ENCODE results near the gene ZFYVE27. TPM values are rescaled to one million over a fixed set of nuclear protein-coding genes. Genes with fewer than 3 reads are reported as not detected.

Gene ZFYVE27
- total RNA-seq, 2 donors from 2014 or later: 14.8 to 32.6 TPM

DNA sequence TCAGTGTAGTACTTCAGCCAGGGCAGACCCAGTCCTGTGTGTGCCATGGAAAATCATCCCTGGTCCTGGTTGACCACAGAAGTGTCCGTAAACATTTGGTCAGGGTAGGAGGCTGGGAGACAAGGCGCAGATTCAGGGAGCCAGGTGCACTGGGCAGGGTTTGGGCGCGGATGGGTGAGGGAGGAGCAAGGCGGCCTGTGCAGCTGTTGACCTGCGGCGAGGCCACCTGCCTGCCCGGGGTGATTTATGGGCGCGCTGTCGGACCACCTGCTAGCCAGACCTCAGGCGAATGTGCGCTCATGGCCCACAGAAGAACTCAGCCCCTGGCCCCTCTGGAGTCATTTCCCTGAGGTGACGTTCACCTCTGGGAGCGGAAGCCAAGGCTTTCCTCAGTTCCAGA, 28.3 kb downstream of the ZFYVE27 start:
- TF ChIP-seq, protein P1, sequence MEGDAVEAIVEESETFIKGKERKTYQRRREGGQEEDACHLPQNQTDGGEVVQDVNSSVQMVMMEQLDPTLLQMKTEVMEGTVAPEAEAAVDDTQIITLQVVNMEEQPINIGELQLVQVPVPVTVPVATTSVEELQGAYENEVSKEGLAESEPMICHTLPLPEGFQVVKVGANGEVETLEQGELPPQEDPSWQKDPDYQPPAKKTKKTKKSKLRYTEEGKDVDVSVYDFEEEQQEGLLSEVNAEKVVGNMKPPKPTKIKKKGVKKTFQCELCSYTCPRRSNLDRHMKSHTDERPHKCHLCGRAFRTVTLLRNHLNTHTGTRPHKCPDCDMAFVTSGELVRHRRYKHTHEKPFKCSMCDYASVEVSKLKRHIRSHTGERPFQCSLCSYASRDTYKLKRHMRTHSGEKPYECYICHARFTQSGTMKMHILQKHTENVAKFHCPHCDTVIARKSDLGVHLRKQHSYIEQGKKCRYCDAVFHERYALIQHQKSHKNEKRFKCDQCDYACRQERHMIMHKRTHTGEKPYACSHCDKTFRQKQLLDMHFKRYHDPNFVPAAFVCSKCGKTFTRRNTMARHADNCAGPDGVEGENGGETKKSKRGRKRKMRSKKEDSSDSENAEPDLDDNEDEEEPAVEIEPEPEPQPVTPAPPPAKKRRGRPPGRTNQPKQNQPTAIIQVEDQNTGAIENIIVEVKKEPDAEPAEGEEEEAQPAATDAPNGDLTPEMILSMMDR (IDR thresholded peaks at IDR 0.05): no peak
- no peak for TF ChIP-seq POLR2A (IDR thresholded peaks at IDR 0.05)
- H3K4me3 ChIP-seq: no peak overlapping the region
- peaks cover 68% of the 10 kb centered on the region for H3K4me1 ChIP-seq
- WGBS, 2 donors: 68 to 87% methylated on average over 9 to 15 of the region's 15 CpGs
- H3K27ac ChIP-seq: peak overlapping the region; percentile 50 to 89 (median 80)
- no peaks in the 10 kb centered on the region for H3K9me3 ChIP-seq
- intact Hi-C loops (cut with DNase I): no loop called here
- ATAC-seq (peak; percentile 6), DNase-seq (peak in 1 of 4 donors; percentile 43)
- H3K27me3 ChIP-seq: no peaks in the 10 kb centered on the region
- H3K36me3 ChIP-seq (replicated peaks in 1 of 2; ENCODE audit: insufficient read depth in 1 of 2, low read depth in 2 of 2): no peaks in the 10 kb centered on the region

DNA sequence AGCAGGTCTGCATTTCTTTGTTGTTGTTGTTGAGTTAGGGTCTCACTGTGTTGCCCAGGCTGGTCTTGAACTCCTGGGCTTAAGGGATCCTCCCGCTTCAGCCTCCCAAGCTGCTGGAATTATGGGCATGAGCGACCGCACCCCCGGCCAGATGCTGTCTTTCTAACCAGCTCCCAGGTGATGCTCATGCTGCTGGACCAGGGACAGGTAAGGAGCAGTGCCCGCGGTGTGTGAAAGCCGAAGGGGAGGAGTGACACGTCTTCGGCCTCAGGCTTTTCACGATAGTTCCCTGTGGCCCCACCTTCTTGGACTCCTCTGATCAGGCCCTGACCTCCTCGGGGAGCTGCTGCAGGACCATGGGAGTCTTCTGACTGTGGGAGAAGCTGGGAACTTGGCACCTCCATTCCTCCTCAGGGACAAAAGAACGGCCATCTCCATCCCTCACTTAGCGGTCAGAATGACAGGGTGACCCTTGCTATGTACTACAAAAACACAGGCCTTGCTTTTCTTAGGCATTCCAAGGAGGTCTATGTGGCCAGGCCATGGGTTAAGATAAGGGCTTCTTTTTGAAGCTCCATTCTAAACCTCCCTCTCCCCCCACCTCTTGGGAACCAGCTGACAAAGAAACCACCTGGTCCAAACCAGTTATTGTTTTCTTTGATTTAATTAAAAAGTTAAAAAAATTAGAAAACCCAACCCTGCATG, 29.3 kb downstream of the ZFYVE27 start:
- ATAC-seq (no peak), DNase-seq (no peak)
- Histone ChIP-seq H3K4me1 (peaks cover 77% of the 10 kb centered on the region), H3K4me3 (no peak overlapping the region), H3K36me3 (replicated peaks in 1 of 2; ENCODE audit: insufficient read depth in 1 of 2, low read depth in 2 of 2) (no peaks in the 10 kb centered on the region), H3K27ac (peak overlapping the region in 3 of 4 donors; percentile 75 to 89 (median 84)), H3K27me3 (no peaks in the 10 kb centered on the region), H3K9me3 (no peaks in the 10 kb centered on the region)
- TF ChIP-seq, protein P1 (IDR thresholded peaks at IDR 0.05): no peak
- TF ChIP-seq POLR2A (IDR thresholded peaks at IDR 0.05): no peak
- WGBS, 2 donors: 40 to 56% methylated on average over 9 to 13 of the region's 13 CpGs
- intact Hi-C loops (cut with DNase I): no loop called here

DNA sequence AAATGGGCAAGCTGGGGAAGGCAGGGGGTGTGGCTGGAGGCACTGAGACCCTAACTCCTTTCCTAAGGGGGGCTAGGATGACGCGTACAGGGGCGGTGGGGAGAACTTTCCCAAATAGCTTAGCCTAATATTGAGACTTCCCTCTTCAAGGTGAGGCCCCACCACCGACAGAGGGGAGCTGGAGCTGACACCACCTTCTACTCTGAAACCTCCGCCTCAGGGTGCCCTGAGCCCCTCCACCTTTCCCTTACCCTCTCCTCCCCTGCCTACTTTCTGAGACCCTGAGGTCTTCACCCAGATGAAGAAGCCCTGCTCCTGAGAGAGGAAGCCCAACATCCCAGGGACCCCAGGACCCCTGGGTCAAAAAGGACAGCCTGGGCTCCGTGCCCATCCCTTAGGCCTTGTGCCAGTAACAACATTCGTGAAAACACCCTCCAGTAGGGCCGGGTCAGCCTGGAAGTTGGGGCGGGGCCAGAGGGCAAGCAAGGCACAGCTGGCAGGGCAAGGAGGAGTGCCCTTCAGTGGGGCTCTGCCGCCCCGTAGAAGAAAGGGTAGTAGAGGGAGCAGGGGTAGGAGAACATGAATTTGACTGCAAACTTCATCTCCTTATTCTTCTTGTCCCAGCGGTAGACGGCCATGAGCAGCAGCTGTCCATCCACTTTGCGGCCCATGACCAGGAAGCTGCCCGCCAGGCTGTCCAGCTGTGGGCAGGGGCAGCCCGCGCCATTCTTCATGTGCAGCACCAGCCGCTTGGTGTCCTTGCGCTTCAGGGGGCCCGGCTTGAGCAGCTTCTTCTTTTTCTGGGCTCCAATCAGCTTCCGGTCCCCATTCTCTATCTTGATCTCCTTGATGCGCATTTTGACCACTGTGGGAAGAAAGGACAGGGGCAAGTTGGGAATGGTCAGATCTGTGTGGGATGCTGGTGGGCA, 30.3 kb downstream of the ZFYVE27 start:
- H3K36me3 ChIP-seq (replicated peaks in 1 of 2; ENCODE audit: insufficient read depth in 1 of 2, low read depth in 2 of 2): no peaks in the 10 kb centered on the region
- peaks cover 79% of the 10 kb centered on the region for H3K4me1 ChIP-seq
- intact Hi-C loops (cut with DNase I): no loop called here
- TF ChIP-seq, protein P1 (IDR thresholded peaks at IDR 0.05): no peak
- no peak for TF ChIP-seq POLR2A (IDR thresholded peaks at IDR 0.05)
- DNase-seq (no peak), ATAC-seq (no peak)
- H3K9me3 ChIP-seq: no peaks in the 10 kb centered on the region
- 75 to 76% methylated on average over 20 to 22 of the region's 22 CpGs for WGBS, 2 donors
- H3K4me3 ChIP-seq: no peak overlapping the region
- H3K27ac ChIP-seq: peak overlapping the region in 3 of 4 donors; percentile 43 to 89 (median 75)
- H3K27me3 ChIP-seq: no peaks in the 10 kb centered on the region

DNA sequence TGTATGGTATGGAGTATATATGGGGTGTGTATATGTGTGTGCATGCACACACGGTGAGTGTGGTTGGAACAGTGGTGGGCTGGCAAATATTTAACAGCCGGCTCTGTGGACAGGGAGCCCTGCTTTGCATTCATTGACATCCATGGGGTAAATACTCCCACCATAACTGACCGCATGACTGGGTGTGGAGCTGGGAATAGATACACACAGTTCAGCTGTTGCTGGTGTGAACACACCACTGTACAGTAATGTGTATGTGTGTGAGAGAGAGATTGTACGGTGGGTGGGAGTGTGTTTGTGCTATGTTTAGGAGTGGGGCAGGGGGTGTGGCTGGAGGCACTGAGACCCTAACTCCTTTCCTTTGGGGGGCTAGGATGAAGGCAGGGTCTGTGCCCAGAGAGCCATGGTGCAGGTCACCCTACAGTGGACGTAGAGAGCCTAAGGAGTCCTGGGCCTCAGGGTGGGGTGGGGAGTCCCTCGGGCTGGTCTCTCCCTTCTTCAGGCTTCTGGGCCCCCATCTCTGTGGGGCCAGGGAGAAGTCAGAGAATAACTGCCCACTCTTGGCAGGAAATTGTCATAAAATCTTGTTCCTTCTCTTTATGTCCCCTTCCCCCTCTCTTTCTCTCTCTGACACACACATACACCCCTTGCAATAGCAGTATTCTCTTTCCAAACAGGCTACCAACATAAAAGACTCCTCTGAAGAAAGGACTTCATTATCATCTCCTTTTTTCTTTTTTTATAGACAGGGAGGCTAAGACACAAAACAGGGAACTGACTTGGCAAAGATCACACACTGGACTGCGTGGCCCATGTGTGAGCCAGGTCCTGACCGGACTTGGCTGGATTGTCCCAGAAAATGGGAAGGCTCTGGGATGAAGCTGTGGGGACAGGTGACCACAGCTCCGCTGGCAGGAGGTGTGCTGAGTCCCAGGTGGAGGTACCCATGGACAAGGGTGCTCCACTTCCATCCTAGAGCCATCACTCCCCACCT, 31.7 kb downstream of the ZFYVE27 start:
- intact Hi-C loops (cut with DNase I): no loop called here
- TF ChIP-seq, protein P1 (IDR thresholded peaks at IDR 0.05): no peak
- TF ChIP-seq POLR2A (IDR thresholded peaks at IDR 0.05): peak in 1 of 3 donors; percentile 1
- Histone ChIP-seq H3K27ac (peak overlapping the region; percentile 16 to 89 (median 66)), H3K9me3 (no peaks in the 10 kb centered on the region), H3K4me1 (peaks cover 81% of the 10 kb centered on the region), H3K27me3 (no peaks in the 10 kb centered on the region), H3K4me3 (no peak overlapping the region), H3K36me3 (replicated peaks in 1 of 2; ENCODE audit: insufficient read depth in 1 of 2, low read depth in 2 of 2) (no peaks in the 10 kb centered on the region)
- 56 to 65% methylated on average over 8 to 9 of the region's 9 CpGs for WGBS, 2 donors
- ATAC-seq: no peak
- no peak for DNase-seq

All from body of pancreas (tissue), 4 donors.